Measurements from ENCODE around the gene SLC26A4. TPM values are rescaled to one million over a fixed set of nuclear protein-coding genes. Genes with fewer than 3 reads are reported as not detected.

SLC26A4 gene
- total RNA-seq, 1 experiment from 2014 or later = 0.66 TPM

GRCh38 chr7:107668296-107668695 lies 7.7 kb downstream of the SLC26A4 start:
- no TSS peak for BruUV-seq (replicated peaks)
- H2AFZ ChIP-seq (ENCODE audit: low read depth, low read length, poor library complexity, severe bottlenecking) = no peak overlapping the region
- no peak overlapping the region for H3K27ac ChIP-seq (ENCODE audit: low read depth, low read length)
- no peaks in the 10 kb centered on the region for H3K9me3 ChIP-seq (ENCODE audit: control insufficient read depth in 1 of 2, insufficient read depth in 1 of 2, low read depth in 1 of 2, low read length in 2 of 2)
- H3K9me2 ChIP-seq (ENCODE audit: insufficient read depth) = no peaks in the 10 kb centered on the region
- no peaks in the 10 kb centered on the region for H3K79me2 ChIP-seq (ENCODE audit: insufficient read depth, low read length)
- H3K36me3 ChIP-seq (ENCODE audit: control insufficient read depth in 1 of 2, insufficient read depth in 2 of 2, low read length in 2 of 2) = no peaks in the 10 kb centered on the region
- DNase-seq (ENCODE audit: low read depth, low spot score) (no peak), ATAC-seq (no peak)
- intact Hi-C loops (cut with micrococcal nuclease) = no loop called here
- TF ChIP-seq ELF1 (IDR thresholded peaks at IDR 0.05; ENCODE audit: borderline replicate concordance, low read depth) (no peak), POLR2A (IDR thresholded peaks at IDR 0.05; ENCODE audit: borderline replicate concordance, extremely low read depth, insufficient read depth, insufficient read length) (no peak)
- no peaks in the 10 kb centered on the region for H3K27me3 ChIP-seq (ENCODE audit: insufficient read depth, low read length)
- H3K9ac ChIP-seq (ENCODE audit: low read length) = no peak overlapping the region
- no peak overlapping the region for H3K4me2 ChIP-seq (ENCODE audit: low read length)
- H3K4me1 ChIP-seq (ENCODE audit: control insufficient read depth in 1 of 2, insufficient read depth in 2 of 2, low read length in 2 of 2) = no peaks in the 10 kb centered on the region
- ChIA-PET RAD21 (ENCODE audit: low non-redundant PET in 1 of 2, low total read pairs in 2 of 2, uncharacterized antibody in 2 of 2, unreplicated experiment in 2 of 2) (no interaction called here), CTCF (no interaction called here), POLR2A (no interaction called here)
- H4K20me1 ChIP-seq (ENCODE audit: insufficient read depth) = peaks cover 4% of the 10 kb centered on the region; the same call in 1 of the 2 replicates
- no peak overlapping the region for H3K4me3 ChIP-seq (replicated peaks in 1 of 2; ENCODE audit: low read depth in 1 of 2, low read length in 2 of 2)

GRCh38 chr7:107672183-107672582 lies 11.6 kb downstream of the SLC26A4 start:
- BruUV-seq (replicated peaks) = no TSS peak
- POLR2A ChIA-PET = no interaction called here
- no peaks in the 10 kb centered on the region for H3K79me2 ChIP-seq (ENCODE audit: insufficient read depth, low read length)

More at GRCh38 chr7:107672183-107672582, 11.6 kb downstream of the SLC26A4 start:
- H3K27me3 ChIP-seq (ENCODE audit: insufficient read depth, low read length) = no peaks in the 10 kb centered on the region
- RAD21 ChIA-PET (ENCODE audit: low non-redundant PET in 1 of 2, low total read pairs in 2 of 2, uncharacterized antibody in 2 of 2, unreplicated experiment in 2 of 2) = no interaction called here
- intact Hi-C loops (cut with micrococcal nuclease) = no loop called here
- CTCF ChIA-PET = no interaction called here
- DNase-seq (ENCODE audit: low read depth, low spot score) = no peak
- no peaks in the 10 kb centered on the region for H3K9me3 ChIP-seq (ENCODE audit: control insufficient read depth in 1 of 2, insufficient read depth in 1 of 2, low read depth in 1 of 2, low read length in 2 of 2)
- no peak for ATAC-seq
- H3K4me2 ChIP-seq (ENCODE audit: low read length) = no peak overlapping the region
- H3K9me2 ChIP-seq (ENCODE audit: insufficient read depth) = no peaks in the 10 kb centered on the region
- H3K9ac ChIP-seq (ENCODE audit: low read length) = no peak overlapping the region
- H4K20me1 ChIP-seq (ENCODE audit: insufficient read depth) = peaks cover 4% of the 10 kb centered on the region; the same call in 1 of the 2 replicates
- no peak overlapping the region for H2AFZ ChIP-seq (ENCODE audit: low read depth, low read length, poor library complexity, severe bottlenecking)
- no peak overlapping the region for H3K27ac ChIP-seq (ENCODE audit: low read depth, low read length)
- no peak overlapping the region for H3K4me3 ChIP-seq (replicated peaks in 1 of 2; ENCODE audit: low read depth in 1 of 2, low read length in 2 of 2)
- TF ChIP-seq REST (IDR thresholded peaks at IDR 0.05; ENCODE audit: low read depth) (no peak), MAX (IDR thresholded peaks at IDR 0.05) (no peak), SRF (IDR thresholded peaks at IDR 0.05; ENCODE audit: low read depth) (no peak), SIN3A (IDR thresholded peaks at IDR 0.05; ENCODE audit: low read depth) (no peak), SP1 (IDR thresholded peaks at IDR 0.05; ENCODE audit: low read depth) (no peak), YY1 (IDR thresholded peaks at IDR 0.05; ENCODE audit: extremely low read depth, insufficient replicate concordance, low read depth, low read length) (no peak), CTCF (IDR thresholded peaks at IDR 0.05 in 2 of 3, conservative IDR thresholded peaks at IDR 0.05 in 1 of 3; ENCODE audit: borderline replicate concordance in 1 of 3, insufficient read depth in 1 of 3, low read depth in 2 of 3, low read length in 2 of 3) (no peak), ZBTB33 (IDR thresholded peaks at IDR 0.05; ENCODE audit: extremely low read depth, insufficient replicate concordance, low read length) (no peak), EZH2 (IDR thresholded peaks at IDR 0.05) (no peak)
- no peaks in the 10 kb centered on the region for H3K36me3 ChIP-seq (ENCODE audit: control insufficient read depth in 1 of 2, insufficient read depth in 2 of 2, low read length in 2 of 2)
- H3K4me1 ChIP-seq (ENCODE audit: control insufficient read depth in 1 of 2, insufficient read depth in 2 of 2, low read length in 2 of 2) = no peaks in the 10 kb centered on the region
